SK-N-SH treated with all-trans-retinoic acid at 6 μM for 48 hours (cell line): ENCODE results near the gene GUCY1A2.
A peak's percentile ranks its signal among the peaks of the same experiment; 100 is the strongest.

Source experiments
- ATAC-seq: fragments of 200-7000 bp; cut with Tn5 transposase; 3 replicates; pipeline ENCODE4 v1.9.1; 2020; ENCODE audit warnings: mild to moderate bottlenecking, moderate library complexity
- CREB5 ChIP-seq: fragments of 250-450 bp; sonication (Bioruptor Pico); IDR thresholded peaks from 2 replicates; pipeline ENCODE4 v1.5.1; 2020; ENCODE audit warnings: low read depth, mild to moderate bottlenecking, moderate library complexity
- CSDC2 ChIP-seq: fragments of 250-450 bp; sonication (Bioruptor Pico); IDR thresholded peaks from 2 replicates; pipeline ENCODE4 v1.5.0; 2020; ENCODE audit warnings: mild to moderate bottlenecking, moderate library complexity
- CSRNP3 ChIP-seq: fragments of 250-450 bp; sonication (Bioruptor Pico); IDR thresholded peaks from 2 replicates; pipeline ENCODE4 v1.5.1; 2021; ENCODE audit warnings: mild to moderate bottlenecking, moderate library complexity
- ESRRG ChIP-seq: fragments of 250-450 bp; sonication (Bioruptor Pico); IDR thresholded peaks from 2 replicates; pipeline ENCODE4 v1.6.1; 2021; ENCODE audit warnings: mild to moderate bottlenecking
- GLIS3 ChIP-seq: fragments of 250-450 bp; sonication (Bioruptor Pico); IDR thresholded peaks from 2 replicates; pipeline ENCODE4 v1.5.0; 2020; ENCODE audit warnings: mild to moderate bottlenecking, moderate library complexity
- POU6F1 ChIP-seq: fragments of 250-450 bp; sonication (Bioruptor Pico); IDR thresholded peaks from 2 replicates; pipeline ENCODE4 v1.8.0; 2021; ENCODE audit warnings: low read depth, mild to moderate bottlenecking, moderate library complexity, borderline replicate concordance
- RARB ChIP-seq: fragments of 250-450 bp; sonication (Bioruptor Pico); IDR thresholded peaks from 2 replicates; pipeline ENCODE4 v1.8.0; 2021; ENCODE audit warnings: mild to moderate bottlenecking, moderate library complexity
- SNAI2 ChIP-seq: fragments of 250-450 bp; sonication (Bioruptor Pico); IDR thresholded peaks from 2 replicates; pipeline ENCODE4 v1.5.0; 2020; ENCODE audit warnings: mild to moderate bottlenecking, moderate library complexity
- TCF4 ChIP-seq: fragments of 250-450 bp; sonication (Bioruptor Pico); IDR thresholded peaks from 2 replicates; pipeline ENCODE4 v1.8.0; 2021; ENCODE audit warnings: mild to moderate bottlenecking, moderate library complexity, borderline replicate concordance
- TOX ChIP-seq: fragments of 250-450 bp; sonication (Bioruptor Pico); IDR thresholded peaks from 2 replicates; pipeline ENCODE4 v1.8.0; 2021; ENCODE audit warnings: mild to moderate bottlenecking, moderate library complexity, borderline replicate concordance
- TSHZ2 ChIP-seq: fragments of 250-450 bp; sonication (Bioruptor Pico); IDR thresholded peaks from 2 replicates; pipeline ENCODE4 v1.5.0; 2020; ENCODE audit warnings: mild to moderate bottlenecking, moderate library complexity
- ZC3H10 ChIP-seq: fragments of 250-450 bp; sonication (Bioruptor Pico); IDR thresholded peaks from 2 replicates; pipeline ENCODE4 v1.5.1; 2021; ENCODE audit warnings: mild to moderate bottlenecking, moderate library complexity
- ZFP30 ChIP-seq: fragments of 450-650 bp; formaldehyde crosslinking; IDR thresholded peaks from 2 replicates; pipeline ENCODE4 v1.5.0; 2022; ENCODE audit warnings: mild to moderate bottlenecking, moderate library complexity
- ZNF565 ChIP-seq: fragments of 450-650 bp; formaldehyde crosslinking; conservative IDR thresholded peaks from 2 replicates; pipeline ENCODE4 v1.5.0; 2020; ENCODE audit warnings: low read depth, mild to moderate bottlenecking, moderate library complexity
- TF ChIP-seq, protein P1 (sequence below): fragments of 250-450 bp; sonication (Bioruptor Pico); IDR thresholded peaks from 2 replicates; pipeline ENCODE4 v1.8.0; 2020; ENCODE audit warnings: mild to moderate bottlenecking, moderate library complexity, borderline replicate concordance

Gene GUCY1A2

DNA sequence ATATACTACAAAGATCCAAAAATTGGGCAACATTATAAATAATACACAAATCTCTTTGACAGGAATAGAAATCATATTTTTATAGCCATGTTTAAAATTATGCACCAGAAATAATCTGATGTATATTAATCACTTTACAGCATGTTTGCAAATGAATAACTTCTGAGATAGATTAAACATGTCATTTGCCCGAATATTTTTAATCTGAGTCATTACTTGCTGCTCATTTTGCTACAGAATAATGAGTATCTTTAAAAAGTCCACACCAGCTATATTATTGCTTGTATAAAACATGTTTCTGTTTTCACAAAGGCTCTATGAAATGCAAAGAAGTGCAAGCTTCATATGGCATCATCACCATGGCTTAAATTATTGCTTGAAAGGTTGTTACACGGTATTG is 336.8 kb downstream of the GUCY1A2 start:
- TF ChIP-seq, protein P1, sequence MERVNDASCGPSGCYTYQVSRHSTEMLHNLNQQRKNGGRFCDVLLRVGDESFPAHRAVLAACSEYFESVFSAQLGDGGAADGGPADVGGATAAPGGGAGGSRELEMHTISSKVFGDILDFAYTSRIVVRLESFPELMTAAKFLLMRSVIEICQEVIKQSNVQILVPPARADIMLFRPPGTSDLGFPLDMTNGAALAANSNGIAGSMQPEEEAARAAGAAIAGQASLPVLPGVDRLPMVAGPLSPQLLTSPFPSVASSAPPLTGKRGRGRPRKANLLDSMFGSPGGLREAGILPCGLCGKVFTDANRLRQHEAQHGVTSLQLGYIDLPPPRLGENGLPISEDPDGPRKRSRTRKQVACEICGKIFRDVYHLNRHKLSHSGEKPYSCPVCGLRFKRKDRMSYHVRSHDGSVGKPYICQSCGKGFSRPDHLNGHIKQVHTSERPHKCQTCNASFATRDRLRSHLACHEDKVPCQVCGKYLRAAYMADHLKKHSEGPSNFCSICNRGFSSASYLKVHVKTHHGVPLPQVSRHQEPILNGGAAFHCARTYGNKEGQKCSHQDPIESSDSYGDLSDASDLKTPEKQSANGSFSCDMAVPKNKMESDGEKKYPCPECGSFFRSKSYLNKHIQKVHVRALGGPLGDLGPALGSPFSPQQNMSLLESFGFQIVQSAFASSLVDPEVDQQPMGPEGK (CRISPR knock-in tag), result no peak
- TF ChIP-seq RARB (CRISPR knock-in tag) (no peak), ZNF565 (CRISPR knock-in tag) (no peak), CREB5 (CRISPR knock-in tag) (no peak), ESRRG (CRISPR knock-in tag) (no peak), TCF4 (no peak), ZFP30 (CRISPR knock-in tag) (no peak), TOX (CRISPR knock-in tag) (peak; percentile 43; the same call in 1 of the 2 replicates)
- ATAC-seq, result peak; percentile 72

GRCh38 chr11:106679581-106679980 is 338.7 kb downstream of the GUCY1A2 start:
- TF ChIP-seq, protein P1 (CRISPR knock-in tag), result no peak
- TF ChIP-seq ZFP30 (CRISPR knock-in tag) (no peak), CSRNP3 (CRISPR knock-in tag) (no peak), ZNF565 (CRISPR knock-in tag) (no peak)
- no peak for ATAC-seq

GRCh38 chr11:106679181-106679580 is 339.1 kb downstream of the GUCY1A2 start:
- no peak for ATAC-seq
- no peak for TF ChIP-seq POU6F1 (CRISPR knock-in tag)
- TF ChIP-seq, protein P1 (CRISPR knock-in tag), result no peak
- TF ChIP-seq ZC3H10, result no peak
- TF ChIP-seq ZFP30 (CRISPR knock-in tag), result no peak
- TF ChIP-seq TSHZ2 (CRISPR knock-in tag), result no peak
- no peak for TF ChIP-seq SNAI2 (CRISPR knock-in tag)
- TF ChIP-seq GLIS3 (CRISPR knock-in tag), result no peak
- TF ChIP-seq CSRNP3 (CRISPR knock-in tag), result no peak
- no peak for TF ChIP-seq RARB (CRISPR knock-in tag)
- TF ChIP-seq CSDC2 (CRISPR knock-in tag), result no peak
